Brain microvascular endothelial cell (primary cell): ENCODE results near the gene LRTM1.
A peak's percentile ranks its signal among the peaks of the same experiment; 100 is the strongest.

Experiments used
- DNase-seq: peaks from one replicate; pipeline ENCODE4 v3.0.0-alpha.2; 2020
- H3K27ac ChIP-seq: fragments of 250-450 bp; sonication (Bioruptor Pico); 2 replicates; pipeline ENCODE4 v1.5.1; 2020; ENCODE audit warnings: mild to moderate bottlenecking, moderate library complexity
- H3K27me3 ChIP-seq: fragments of 250-450 bp; sonication (Bioruptor Pico); replicated peaks from 2 replicates; pipeline ENCODE4 v1.5.1; 2020; ENCODE audit warnings: mild to moderate bottlenecking
- H3K36me3 ChIP-seq: fragments of 250-450 bp; sonication (Bioruptor Pico); replicated peaks from 2 replicates; pipeline ENCODE4 v1.5.1; 2020; ENCODE audit warnings: mild to moderate bottlenecking
- H3K4me3 ChIP-seq: 2 replicates; pipeline ENCODE4 v1.5.1; 2011; ENCODE audit warnings: low read depth, mild to moderate bottlenecking, control low read depth, low read length, moderate library complexity
- CTCF ChIP-seq: IDR thresholded peaks from 2 replicates; pipeline ENCODE4 v1.5.1; 2011; ENCODE audit warnings: low read depth, mild to moderate bottlenecking, moderate library complexity, low read length, control low read depth, inconsistent platforms; ENCODE audit errors: missing control alignments
- in situ Hi-C: cut with HindIII; loops from 2 replicates; pipeline ENCODE4 v1.10.0; 2017; ENCODE audit warnings: low sequenced_read_pairs, low pct_ligation_motif_present

Gene LRTM1

GRCh38 chr3:54901906-54902685, 25.8 kb downstream of the LRTM1 start:
- DNase-seq, result no peak
- in situ Hi-C loops, result no loop called here
- no peak overlapping the region for H3K4me3 ChIP-seq
- TF ChIP-seq CTCF, result no peak
- H3K36me3 ChIP-seq, result no peaks in the 10 kb centered on the region
- H3K27ac ChIP-seq, result no peak overlapping the region
- H3K27me3 ChIP-seq, result no peaks in the 10 kb centered on the region

- TF ChIP-seq CTCF, result no peak
- no peaks in the 10 kb centered on the region for H3K27me3 ChIP-seq
- DNase-seq, result no peak
- no peaks in the 10 kb centered on the region for H3K36me3 ChIP-seq
- H3K4me3 ChIP-seq, result no peak overlapping the region
- in situ Hi-C loops, result no loop called here
- no peak overlapping the region for H3K27ac ChIP-seq
Measured at GRCh38 chr3:54900838-54901591, 26.8 kb downstream of the LRTM1 start.

- no peaks in the 10 kb centered on the region for H3K36me3 ChIP-seq
- in situ Hi-C loops, result no loop called here
- DNase-seq, result no peak
- TF ChIP-seq CTCF, result no peak
- no peaks in the 10 kb centered on the region for H3K27me3 ChIP-seq
- no peak overlapping the region for H3K27ac ChIP-seq
- H3K4me3 ChIP-seq, result no peak overlapping the region
Measured at GRCh38 chr3:54899273-54899672, 28.6 kb downstream of the LRTM1 start.

- Histone ChIP-seq H3K36me3 (no peaks in the 10 kb centered on the region), H3K4me3 (no peak overlapping the region), H3K27me3 (no peaks in the 10 kb centered on the region), H3K27ac (no peak overlapping the region)
- peak; percentile 39 for DNase-seq
- no peak for TF ChIP-seq CTCF
- in situ Hi-C loops, result no loop called here
Measured at GRCh38 chr3:54897028-54897711, 30.7 kb downstream of the LRTM1 start.

- no peak for DNase-seq
- H3K27me3 ChIP-seq, result no peaks in the 10 kb centered on the region
- in situ Hi-C loops, result no loop called here
- H3K4me3 ChIP-seq, result no peak overlapping the region
- no peak overlapping the region for H3K27ac ChIP-seq
- no peak for TF ChIP-seq CTCF
- H3K36me3 ChIP-seq, result no peaks in the 10 kb centered on the region
Measured at GRCh38 chr3:54895613-54896012, 32.2 kb downstream of the LRTM1 start.
